Measurements from ENCODE around the gene ADCK1.

Gene ADCK1

DNA sequence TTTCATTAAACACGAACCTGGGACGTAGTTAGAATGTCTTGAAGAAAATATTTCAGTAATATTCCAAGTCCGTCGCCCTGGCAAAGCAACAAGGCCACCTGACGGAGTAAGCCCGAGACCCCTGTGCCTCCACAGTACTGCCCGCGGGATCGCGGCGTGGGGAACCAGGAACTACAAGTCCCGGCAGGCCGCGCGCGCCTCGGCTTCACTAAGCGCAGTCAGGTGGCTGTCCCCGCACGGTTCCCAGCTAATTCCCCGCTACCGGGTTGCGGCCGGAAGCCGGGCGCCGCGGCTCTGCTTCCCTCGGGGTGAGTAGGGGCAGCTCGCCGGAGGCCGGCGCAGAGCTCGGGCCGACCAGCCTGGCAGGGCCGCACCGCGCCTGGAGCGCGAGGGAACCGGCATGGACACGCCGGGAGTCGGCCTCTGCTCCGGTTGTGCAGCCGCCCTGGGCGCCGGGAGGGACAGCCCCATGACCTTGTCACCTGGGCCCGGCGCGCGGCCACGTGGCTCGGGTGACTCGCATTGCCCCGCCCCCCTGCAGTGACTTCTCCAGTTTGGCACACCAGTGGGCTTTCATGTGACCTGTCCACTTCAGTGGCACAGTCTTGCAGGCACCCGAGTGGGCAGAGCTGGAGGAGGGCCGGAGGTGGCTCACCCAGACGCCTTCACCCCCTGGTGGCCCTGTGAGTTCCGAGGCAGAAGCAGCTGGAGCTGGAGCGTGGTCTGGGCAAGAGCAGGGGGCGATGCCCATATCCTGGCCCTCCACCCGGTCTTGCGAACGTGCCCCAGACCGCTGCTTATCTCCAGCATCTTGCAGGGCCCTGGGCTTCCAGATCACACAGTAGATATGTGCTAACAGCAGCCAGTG is at the start of gene ADCK1 (continued):
- TF ChIP-seq, protein P1, sequence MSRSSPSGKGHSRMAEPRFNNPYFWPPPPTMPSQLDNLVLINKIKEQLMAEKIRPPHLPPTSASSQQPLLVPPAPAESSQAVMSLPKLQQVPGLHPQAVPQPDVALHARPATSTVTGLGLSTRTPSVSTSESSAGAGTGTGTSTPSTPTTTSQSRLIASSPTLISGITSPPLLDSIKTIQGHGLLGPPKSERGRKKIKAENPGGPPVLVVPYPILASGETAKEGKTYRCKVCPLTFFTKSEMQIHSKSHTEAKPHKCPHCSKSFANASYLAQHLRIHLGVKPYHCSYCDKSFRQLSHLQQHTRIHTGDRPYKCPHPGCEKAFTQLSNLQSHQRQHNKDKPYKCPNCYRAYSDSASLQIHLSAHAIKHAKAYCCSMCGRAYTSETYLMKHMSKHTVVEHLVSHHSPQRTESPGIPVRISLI (tag by site-specific recombination; IDR thresholded peaks at IDR 0.05) = peak; percentile 73
- TF ChIP-seq, protein P2, sequence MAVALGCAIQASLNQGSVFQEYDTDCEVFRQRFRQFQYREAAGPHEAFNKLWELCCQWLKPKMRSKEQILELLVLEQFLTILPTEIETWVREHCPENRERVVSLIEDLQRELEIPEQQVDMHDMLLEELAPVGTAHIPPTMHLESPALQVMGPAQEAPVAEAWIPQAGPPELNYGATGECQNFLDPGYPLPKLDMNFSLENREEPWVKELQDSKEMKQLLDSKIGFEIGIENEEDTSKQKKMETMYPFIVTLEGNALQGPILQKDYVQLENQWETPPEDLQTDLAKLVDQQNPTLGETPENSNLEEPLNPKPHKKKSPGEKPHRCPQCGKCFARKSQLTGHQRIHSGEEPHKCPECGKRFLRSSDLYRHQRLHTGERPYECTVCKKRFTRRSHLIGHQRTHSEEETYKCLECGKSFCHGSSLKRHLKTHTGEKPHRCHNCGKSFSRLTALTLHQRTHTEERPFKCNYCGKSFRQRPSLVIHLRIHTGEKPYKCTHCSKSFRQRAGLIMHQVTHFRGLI (tag by site-specific recombination; IDR thresholded peaks at IDR 0.05) = no peak; the same call in 1 of the 2 replicates
- TF ChIP-seq, protein P3, sequence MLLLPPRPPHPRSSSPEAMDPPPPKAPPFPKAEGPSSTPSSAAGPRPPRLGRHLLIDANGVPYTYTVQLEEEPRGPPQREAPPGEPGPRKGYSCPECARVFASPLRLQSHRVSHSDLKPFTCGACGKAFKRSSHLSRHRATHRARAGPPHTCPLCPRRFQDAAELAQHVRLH (tag by site-specific recombination; IDR thresholded peaks at IDR 0.05) = peak; percentile 81
- no peak for TF ChIP-seq MYNN (tag by site-specific recombination; IDR thresholded peaks at IDR 0.05; ENCODE audit: borderline replicate concordance)
- peak; percentile 85 for TF ChIP-seq ZIC2 (tag by site-specific recombination; IDR thresholded peaks at IDR 0.05)
- no peak for TF ChIP-seq ZNF354C (tag by site-specific recombination; IDR thresholded peaks at IDR 0.05; ENCODE audit: borderline replicate concordance, low read depth)
- TF ChIP-seq MEIS1 (CRISPR knock-in tag; IDR thresholded peaks at IDR 0.05; ENCODE audit: borderline replicate concordance) = no peak
- TF ChIP-seq ZNF791 (tag by site-specific recombination; IDR thresholded peaks at IDR 0.05) = no peak
- no peak for TF ChIP-seq ZNF146 (tag by site-specific recombination; IDR thresholded peaks at IDR 0.05)
- peak; percentile 56 for TF ChIP-seq SP3 (tag by site-specific recombination; IDR thresholded peaks at IDR 0.05)
- no peak for TF ChIP-seq ZNF792 (tag by site-specific recombination; IDR thresholded peaks at IDR 0.05)
- no peak for TF ChIP-seq ZNF10 (tag by site-specific recombination; IDR thresholded peaks at IDR 0.05)
- TF ChIP-seq ZNF311 (tag by site-specific recombination; IDR thresholded peaks at IDR 0.05; ENCODE audit: borderline replicate concordance) = no peak
- TF ChIP-seq, protein P4, sequence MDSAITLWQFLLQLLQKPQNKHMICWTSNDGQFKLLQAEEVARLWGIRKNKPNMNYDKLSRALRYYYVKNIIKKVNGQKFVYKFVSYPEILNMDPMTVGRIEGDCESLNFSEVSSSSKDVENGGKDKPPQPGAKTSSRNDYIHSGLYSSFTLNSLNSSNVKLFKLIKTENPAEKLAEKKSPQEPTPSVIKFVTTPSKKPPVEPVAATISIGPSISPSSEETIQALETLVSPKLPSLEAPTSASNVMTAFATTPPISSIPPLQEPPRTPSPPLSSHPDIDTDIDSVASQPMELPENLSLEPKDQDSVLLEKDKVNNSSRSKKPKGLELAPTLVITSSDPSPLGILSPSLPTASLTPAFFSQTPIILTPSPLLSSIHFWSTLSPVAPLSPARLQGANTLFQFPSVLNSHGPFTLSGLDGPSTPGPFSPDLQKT (IDR thresholded peaks at IDR 0.05; ENCODE audit: borderline replicate concordance, low read depth, low read length) = no peak
- no peak for TF ChIP-seq ZNF138 (tag by site-specific recombination; IDR thresholded peaks at IDR 0.05; ENCODE audit: borderline replicate concordance)
- TF ChIP-seq, protein P5, sequence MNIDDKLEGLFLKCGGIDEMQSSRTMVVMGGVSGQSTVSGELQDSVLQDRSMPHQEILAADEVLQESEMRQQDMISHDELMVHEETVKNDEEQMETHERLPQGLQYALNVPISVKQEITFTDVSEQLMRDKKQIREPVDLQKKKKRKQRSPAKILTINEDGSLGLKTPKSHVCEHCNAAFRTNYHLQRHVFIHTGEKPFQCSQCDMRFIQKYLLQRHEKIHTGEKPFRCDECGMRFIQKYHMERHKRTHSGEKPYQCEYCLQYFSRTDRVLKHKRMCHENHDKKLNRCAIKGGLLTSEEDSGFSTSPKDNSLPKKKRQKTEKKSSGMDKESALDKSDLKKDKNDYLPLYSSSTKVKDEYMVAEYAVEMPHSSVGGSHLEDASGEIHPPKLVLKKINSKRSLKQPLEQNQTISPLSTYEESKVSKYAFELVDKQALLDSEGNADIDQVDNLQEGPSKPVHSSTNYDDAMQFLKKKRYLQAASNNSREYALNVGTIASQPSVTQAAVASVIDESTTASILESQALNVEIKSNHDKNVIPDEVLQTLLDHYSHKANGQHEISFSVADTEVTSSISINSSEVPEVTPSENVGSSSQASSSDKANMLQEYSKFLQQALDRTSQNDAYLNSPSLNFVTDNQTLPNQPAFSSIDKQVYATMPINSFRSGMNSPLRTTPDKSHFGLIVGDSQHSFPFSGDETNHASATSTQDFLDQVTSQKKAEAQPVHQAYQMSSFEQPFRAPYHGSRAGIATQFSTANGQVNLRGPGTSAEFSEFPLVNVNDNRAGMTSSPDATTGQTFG (tag by site-specific recombination; IDR thresholded peaks at IDR 0.05; ENCODE audit: borderline replicate concordance) = no peak
- TF ChIP-seq ZNF658 (tag by site-specific recombination; IDR thresholded peaks at IDR 0.05) = no peak
- TF ChIP-seq, protein P6, sequence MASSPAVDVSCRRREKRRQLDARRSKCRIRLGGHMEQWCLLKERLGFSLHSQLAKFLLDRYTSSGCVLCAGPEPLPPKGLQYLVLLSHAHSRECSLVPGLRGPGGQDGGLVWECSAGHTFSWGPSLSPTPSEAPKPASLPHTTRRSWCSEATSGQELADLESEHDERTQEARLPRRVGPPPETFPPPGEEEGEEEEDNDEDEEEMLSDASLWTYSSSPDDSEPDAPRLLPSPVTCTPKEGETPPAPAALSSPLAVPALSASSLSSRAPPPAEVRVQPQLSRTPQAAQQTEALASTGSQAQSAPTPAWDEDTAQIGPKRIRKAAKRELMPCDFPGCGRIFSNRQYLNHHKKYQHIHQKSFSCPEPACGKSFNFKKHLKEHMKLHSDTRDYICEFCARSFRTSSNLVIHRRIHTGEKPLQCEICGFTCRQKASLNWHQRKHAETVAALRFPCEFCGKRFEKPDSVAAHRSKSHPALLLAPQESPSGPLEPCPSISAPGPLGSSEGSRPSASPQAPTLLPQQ (tag by site-specific recombination; IDR thresholded peaks at IDR 0.05) = 0 out of 2 replicates have a peak, but pooled peaks have one; percentile 41
- TF ChIP-seq ZNF404 (tag by site-specific recombination; IDR thresholded peaks at IDR 0.05) = no peak
- no peak for TF ChIP-seq WT1 (tag by site-specific recombination; IDR thresholded peaks at IDR 0.05)
- TF ChIP-seq ZNF510 (tag by site-specific recombination; IDR thresholded peaks at IDR 0.05; ENCODE audit: insufficient replicate concordance) = no peak
- 0 out of 2 replicates have a peak, but pooled peaks have one; percentile 12 for TF ChIP-seq ZNF24 (tag by site-specific recombination; IDR thresholded peaks at IDR 0.05)
- TF ChIP-seq RBAK (tag by site-specific recombination; IDR thresholded peaks at IDR 0.05) = no peak
- TF ChIP-seq ZBTB48 (tag by site-specific recombination; IDR thresholded peaks at IDR 0.05) = no peak
- no peak; the same call in 1 of the 2 replicates for TF ChIP-seq ZEB2 (tag by site-specific recombination; IDR thresholded peaks at IDR 0.05)
- peak; percentile 96 for TF ChIP-seq SCRT2 (tag by site-specific recombination; IDR thresholded peaks at IDR 0.05)
- TF ChIP-seq SCRT1 (tag by site-specific recombination; IDR thresholded peaks at IDR 0.05; ENCODE audit: borderline replicate concordance) = peak; percentile 31; the same call in 1 of the 2 replicates
- TF ChIP-seq KLF1 (tag by site-specific recombination; IDR thresholded peaks at IDR 0.05) = no peak
- TF ChIP-seq ZNF777 (tag by site-specific recombination; IDR thresholded peaks at IDR 0.05; ENCODE audit: borderline replicate concordance) = no peak

Measured in HEK293 (cell line).